GM12891 (cell line): ENCODE data around the gene FOSL2.

ENCODE experiments used
- POLR2A ChIP-seq: IDR thresholded peaks from 2 replicates; pipeline ENCODE4 v1.6.1; 2011; ENCODE audit warnings: low read depth, low read length, control low read depth
- SPI1 ChIP-seq: IDR thresholded peaks from 2 replicates; pipeline ENCODE4 v1.6.1; 2011; ENCODE audit warnings: low read depth, low read length, control low read depth

- TF ChIP-seq SPI1 = no peak
- TF ChIP-seq POLR2A = no peak
Observed at GRCh38 chr2:28463893-28464292, 71.2 kb downstream of the FOSL2 start.
